K562 (cell line): Measurements from ENCODE around the gene ZNF584. TPM values are rescaled to one million over a fixed set of nuclear protein-coding genes. Genes with fewer than 3 reads are reported as not detected.
A peak's percentile ranks its signal among the peaks of the same experiment; 100 is the strongest.

Experiments
- CHCHD3 ChIP-seq: fragments of 250-450 bp; sonication (Bioruptor Pico); IDR thresholded peaks from 2 replicates; pipeline ENCODE4 v2.1.2; 2022; ENCODE audit warnings: mild to moderate bottlenecking
- E2F3 ChIP-seq: fragments of 250-450 bp; sonication (Bioruptor Pico); IDR thresholded peaks from 2 replicates; pipeline ENCODE4 v1.4.0; 2020; ENCODE audit warnings: mild to moderate bottlenecking
- ESRRA ChIP-seq: fragments of 450-650 bp; IDR thresholded peaks from 2 replicates; pipeline ENCODE4 v1.6.1; 2014; ENCODE audit warnings: low read depth, mild to moderate bottlenecking, moderate library complexity, borderline replicate concordance
- ETS2 ChIP-seq: IDR thresholded peaks from 2 replicates; pipeline ENCODE4 v1.6.1; 2016; ENCODE audit warnings: borderline replicate concordance, missing genetic modification characterization, mild to moderate bottlenecking, moderate library complexity, missing compliant biosample characterization; ENCODE audit not compliant: poor library complexity, severe bottlenecking
- ETV6 ChIP-seq, 3 experiments: fragments of 150-350 bp in 1 of 3; sonication (generic) in 1 of 3; formaldehyde crosslinking in 1 of 3; IDR thresholded peaks; 2 replicates each; pipeline versions ENCODE4 v1.6.1 to v1.8.0; 2014 to 2022; ENCODE audit warnings: borderline replicate concordance in 2 of 3, low read depth in 2 of 3, antibody characterized with exemption in 1 of 3, low read length in 1 of 3, mild to moderate bottlenecking in 1 of 3, missing genetic modification reagents in 1 of 3
- GABPA ChIP-seq: fragments of 200-800 bp; sonication (Bioruptor generic); conservative IDR thresholded peaks from 2 replicates; pipeline ENCODE4 v1.6.1; 2016; ENCODE audit warnings: low read depth, missing genetic modification characterization, missing compliant biosample characterization
- MED1 ChIP-seq: sonication (generic); formaldehyde crosslinking; IDR thresholded peaks from 2 replicates; pipeline ENCODE4 v1.8.1; 2023; ENCODE audit warnings: missing genetic modification reagents, borderline replicate concordance
- POLR2H ChIP-seq: IDR thresholded peaks from 2 replicates; pipeline ENCODE4 v1.6.1; 2016; ENCODE audit warnings: missing genetic modification characterization, low read depth, mild to moderate bottlenecking, control low read depth, missing compliant biosample characterization, moderate library complexity
- SMARCA5 ChIP-seq: fragments of 450-650 bp; IDR thresholded peaks from 2 replicates; pipeline ENCODE4 v1.6.1; 2016
- TRIM24 ChIP-seq, 2 experiments: fragments of 450-650 bp; IDR thresholded peaks; 2 replicates each; pipeline ENCODE4 v1.6.1; 2016
- ZBTB17 ChIP-seq: fragments of 450-650 bp; formaldehyde crosslinking; IDR thresholded peaks from 2 replicates; pipeline ENCODE4 v1.4.0; 2020; ENCODE audit warnings: mild to moderate bottlenecking
- ZNF12 ChIP-seq: sonication (generic); formaldehyde crosslinking; IDR thresholded peaks from 2 replicates; pipeline ENCODE4 v1.4.0; 2020; ENCODE audit warnings: mild to moderate bottlenecking, missing genetic modification reagents
- ZNF184 ChIP-seq: sonication (generic); formaldehyde crosslinking; IDR thresholded peaks from 2 replicates; pipeline ENCODE4 v1.5.0; 2020; ENCODE audit warnings: missing genetic modification reagents
- ZNF395 ChIP-seq: fragments of 200-800 bp; sonication (Bioruptor generic); IDR thresholded peaks from 2 replicates; pipeline ENCODE4 v1.6.1; 2017; ENCODE audit warnings: missing genetic modification characterization, missing compliant biosample characterization
- ZNF431 ChIP-seq: sonication (generic); formaldehyde crosslinking; IDR thresholded peaks from 2 replicates; pipeline ENCODE4 v1.8.0; 2022; ENCODE audit warnings: mild to moderate bottlenecking, missing genetic modification reagents
- ZNF79 ChIP-seq: fragments of 250-450 bp; sonication (Bioruptor Pico); IDR thresholded peaks from 2 replicates; pipeline ENCODE4 v1.4.0; 2020; ENCODE audit warnings: low read depth, mild to moderate bottlenecking, moderate library complexity
- polyA plus RNA-seq, 8 experiments: library from polyadenylated mRNA; depleted of rRNA in 4 of 8; stranded (reverse) in 5 of 8; unstranded in 3 of 8; fragments of >200 nt; fragmentation: Nextera tagmentation in 2 of 8; fragmentation: Illumina TruSeq in 1 of 8; extraction: Ambion mirVana in 2 of 8; extraction: Trizol in 1 of 8; gene quantifications; 2 replicates each; pipeline versions ENCODE4 v1.2.1 to v1.2.3, GENCODE V29; 2011 to 2014; ENCODE audit warnings: inconsistent platforms in 1 of 8, missing spikeins in 1 of 8
- total RNA-seq, 7 experiments: library from RNA; depleted of rRNA in 6 of 7; stranded (reverse); fragments of >200 nt in 6 of 7; fragmentation: Illumina TruSeq in 2 of 7; extraction: Trizol in 2 of 7; gene quantifications; 2 replicates each; pipeline versions ENCODE4 v1.2.1 to v1.2.3, GENCODE V29; 2011 to 2021; ENCODE audit warnings: low replicate concordance in 1 of 7
- TF ChIP-seq, protein P1 (sequence below): sonication (generic); formaldehyde crosslinking; IDR thresholded peaks from 2 replicates; pipeline ENCODE4 v1.8.0; 2023; ENCODE audit warnings: mild to moderate bottlenecking, missing genetic modification reagents
- TF ChIP-seq, protein P2 (sequence below): sonication (generic); formaldehyde crosslinking; IDR thresholded peaks from 2 replicates; pipeline ENCODE4 v1.8.0; 2022; ENCODE audit warnings: mild to moderate bottlenecking, low read depth, missing genetic modification reagents
- TF ChIP-seq, protein P3 (sequence below): sonication (generic); formaldehyde crosslinking; IDR thresholded peaks from 2 replicates; pipeline ENCODE4 v1.8.1; 2023; ENCODE audit warnings: mild to moderate bottlenecking, missing genetic modification reagents

Gene ZNF584
- total and polyA plus RNA-seq, 9 of the 15 experiments (the other 6 are each of a cell fraction or from before 2014, with no cell fraction given) = 5.8 to 43.4 (median 24.6) TPM

GRCh38 chr19:58386576-58387337 lies 21.7 kb upstream of the ZNF584 start, which contains the start of gene RPS5 (continued):
- peak; percentile 94 for TF ChIP-seq ZNF395 (CRISPR knock-in tag)
- TF ChIP-seq ESRRA = no peak; the same call in 1 of the 2 replicates
- TF ChIP-seq ZNF184 (CRISPR knock-in tag) = no peak
- TF ChIP-seq ZNF79 = no peak
- TF ChIP-seq ZNF12 (CRISPR knock-in tag) = 0 out of 2 replicates have a peak, but pooled peaks have one; percentile 23
- TF ChIP-seq GABPA = peak; percentile 98
- peak; percentile 96 for TF ChIP-seq POLR2H
- TF ChIP-seq TRIM24 (IDR thresholded peaks at IDR 0.05) = peak in 1 of 2 experiments; percentile 44; a peak in 1 of 4 replicates
- TF ChIP-seq, protein P1, sequence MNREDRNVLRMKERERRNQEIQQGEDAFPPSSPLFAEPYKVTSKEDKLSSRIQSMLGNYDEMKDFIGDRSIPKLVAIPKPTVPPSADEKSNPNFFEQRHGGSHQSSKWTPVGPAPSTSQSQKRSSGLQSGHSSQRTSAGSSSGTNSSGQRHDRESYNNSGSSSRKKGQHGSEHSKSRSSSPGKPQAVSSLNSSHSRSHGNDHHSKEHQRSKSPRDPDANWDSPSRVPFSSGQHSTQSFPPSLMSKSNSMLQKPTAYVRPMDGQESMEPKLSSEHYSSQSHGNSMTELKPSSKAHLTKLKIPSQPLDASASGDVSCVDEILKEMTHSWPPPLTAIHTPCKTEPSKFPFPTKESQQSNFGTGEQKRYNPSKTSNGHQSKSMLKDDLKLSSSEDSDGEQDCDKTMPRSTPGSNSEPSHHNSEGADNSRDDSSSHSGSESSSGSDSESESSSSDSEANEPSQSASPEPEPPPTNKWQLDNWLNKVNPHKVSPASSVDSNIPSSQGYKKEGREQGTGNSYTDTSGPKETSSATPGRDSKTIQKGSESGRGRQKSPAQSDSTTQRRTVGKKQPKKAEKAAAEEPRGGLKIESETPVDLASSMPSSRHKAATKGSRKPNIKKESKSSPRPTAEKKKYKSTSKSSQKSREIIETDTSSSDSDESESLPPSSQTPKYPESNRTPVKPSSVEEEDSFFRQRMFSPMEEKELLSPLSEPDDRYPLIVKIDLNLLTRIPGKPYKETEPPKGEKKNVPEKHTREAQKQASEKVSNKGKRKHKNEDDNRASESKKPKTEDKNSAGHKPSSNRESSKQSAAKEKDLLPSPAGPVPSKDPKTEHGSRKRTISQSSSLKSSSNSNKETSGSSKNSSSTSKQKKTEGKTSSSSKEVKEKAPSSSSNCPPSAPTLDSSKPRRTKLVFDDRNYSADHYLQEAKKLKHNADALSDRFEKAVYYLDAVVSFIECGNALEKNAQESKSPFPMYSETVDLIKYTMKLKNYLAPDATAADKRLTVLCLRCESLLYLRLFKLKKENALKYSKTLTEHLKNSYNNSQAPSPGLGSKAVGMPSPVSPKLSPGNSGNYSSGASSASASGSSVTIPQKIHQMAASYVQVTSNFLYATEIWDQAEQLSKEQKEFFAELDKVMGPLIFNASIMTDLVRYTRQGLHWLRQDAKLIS = peak; percentile 53
- TF ChIP-seq SMARCA5 = peak; percentile 72
- TF ChIP-seq ETV6 (IDR thresholded peaks at IDR 0.05; ENCODE audit: borderline replicate concordance in 1 of 2, low read depth in 2 of 2, low read length in 1 of 2) = no peak
- no peak for TF ChIP-seq ETV6 (CRISPR knock-in tag; IDR thresholded peaks at IDR 0.05; ENCODE audit: borderline replicate concordance)
- TF ChIP-seq CHCHD3 = no peak
- TF ChIP-seq, protein P2, sequence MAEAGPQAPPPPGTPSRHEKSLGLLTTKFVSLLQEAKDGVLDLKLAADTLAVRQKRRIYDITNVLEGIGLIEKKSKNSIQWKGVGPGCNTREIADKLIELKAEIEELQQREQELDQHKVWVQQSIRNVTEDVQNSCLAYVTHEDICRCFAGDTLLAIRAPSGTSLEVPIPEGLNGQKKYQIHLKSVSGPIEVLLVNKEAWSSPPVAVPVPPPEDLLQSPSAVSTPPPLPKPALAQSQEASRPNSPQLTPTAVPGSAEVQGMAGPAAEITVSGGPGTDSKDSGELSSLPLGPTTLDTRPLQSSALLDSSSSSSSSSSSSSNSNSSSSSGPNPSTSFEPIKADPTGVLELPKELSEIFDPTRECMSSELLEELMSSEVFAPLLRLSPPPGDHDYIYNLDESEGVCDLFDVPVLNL (CRISPR knock-in tag) = 0 out of 2 replicates have a peak, but pooled peaks have one; percentile 17
- TF ChIP-seq ZBTB17 (CRISPR knock-in tag) = peak; percentile 54; the same call in 1 of the 2 replicates
- TF ChIP-seq, protein P3, sequence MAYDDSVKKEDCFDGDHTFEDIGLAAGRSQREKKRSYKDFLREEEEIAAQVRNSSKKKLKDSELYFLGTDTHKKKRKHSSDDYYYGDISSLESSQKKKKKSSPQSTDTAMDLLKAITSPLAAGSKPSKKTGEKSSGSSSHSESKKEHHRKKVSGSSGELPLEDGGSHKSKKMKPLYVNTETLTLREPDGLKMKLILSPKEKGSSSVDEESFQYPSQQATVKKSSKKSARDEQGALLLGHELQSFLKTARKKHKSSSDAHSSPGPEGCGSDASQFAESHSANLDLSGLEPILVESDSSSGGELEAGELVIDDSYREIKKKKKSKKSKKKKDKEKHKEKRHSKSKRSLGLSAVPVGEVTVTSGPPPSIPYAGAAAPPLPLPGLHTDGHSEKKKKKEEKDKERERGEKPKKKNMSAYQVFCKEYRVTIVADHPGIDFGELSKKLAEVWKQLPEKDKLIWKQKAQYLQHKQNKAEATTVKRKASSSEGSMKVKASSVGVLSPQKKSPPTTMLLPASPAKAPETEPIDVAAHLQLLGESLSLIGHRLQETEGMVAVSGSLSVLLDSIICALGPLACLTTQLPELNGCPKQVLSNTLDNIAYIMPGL (CRISPR knock-in tag) = peak; percentile 84
- TF ChIP-seq E2F3 (CRISPR knock-in tag) = 0 out of 2 replicates have a peak, but pooled peaks have one; percentile 11
- TF ChIP-seq ETS2 (tag) = no peak
- TF ChIP-seq MED1 (CRISPR knock-in tag) = no peak
- TF ChIP-seq ZNF431 (CRISPR knock-in tag) = peak; percentile 52; the same call in 1 of the 2 replicates
